Epidermal melanocyte (primary cell): ENCODE data around the gene STX18.
A peak's percentile ranks its signal among the peaks of the same experiment; 100 is the strongest.
"Not testable (repeated sequence)": the region's sequence is repeated elsewhere in the genome, so short reads cannot be mapped to it uniquely, and the experiment has no call there.

Experiments used
- DNase-seq: peaks from one replicate; pipeline ENCODE4 v3.0.0; 2011; ENCODE audit warnings: low spot score; ENCODE audit not compliant: insufficient read length

Gene STX18

DNA sequence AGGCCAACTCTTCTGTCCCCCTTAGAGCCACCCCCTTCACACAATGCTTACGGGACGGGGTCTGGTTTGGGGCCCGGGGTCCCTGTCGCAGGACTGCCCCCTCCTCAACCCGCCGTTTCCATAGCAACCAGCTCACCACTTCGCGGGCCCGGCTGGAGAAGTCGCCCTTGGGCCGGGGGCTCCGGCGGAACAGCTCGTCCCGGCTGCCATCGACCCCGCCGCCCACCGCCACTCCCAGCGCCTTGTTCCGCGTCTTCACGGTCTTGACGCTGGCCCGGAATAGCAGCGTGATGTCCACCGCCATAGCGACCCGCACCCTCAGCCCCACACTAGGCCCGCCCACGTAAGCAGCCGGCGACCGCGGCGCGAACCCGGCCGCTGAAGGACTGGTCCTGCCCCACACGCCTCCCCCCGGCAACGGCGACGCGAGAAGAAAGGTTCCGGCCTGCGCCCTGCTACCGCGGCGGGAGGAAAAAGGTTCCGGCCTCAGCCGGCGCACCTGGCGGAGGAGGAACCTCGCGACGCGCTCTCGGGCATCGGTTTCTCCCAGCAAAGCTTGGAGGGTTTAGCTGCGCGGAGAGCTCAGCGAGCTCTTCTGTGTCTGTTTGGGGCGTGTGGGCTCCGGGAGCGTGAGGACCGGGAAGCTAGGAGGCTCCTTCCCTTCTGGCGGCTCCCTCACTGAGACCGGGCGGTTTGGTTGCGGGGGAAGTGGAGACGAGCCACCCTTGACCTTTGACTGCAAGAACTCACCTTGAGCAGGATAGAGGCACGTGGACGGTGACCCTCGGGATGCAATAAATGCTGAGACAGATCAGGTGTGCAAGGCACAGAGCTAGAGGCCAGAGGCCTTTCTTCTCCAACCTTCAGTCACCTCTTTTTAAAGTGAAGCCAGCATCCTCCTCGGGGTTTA lies at the start of gene STX18:
Gene STX18 (minus strand): TSS at position 388 of the 910 bp plus-strand sequence. CDS start 84 bp downstream, at position 304.
- peak; percentile 70 for DNase-seq

- DNase-seq, result no peak
Observed at GRCh38 chr4:4591071-4591470, 49.2 kb upstream of the STX18 start.

DNA sequence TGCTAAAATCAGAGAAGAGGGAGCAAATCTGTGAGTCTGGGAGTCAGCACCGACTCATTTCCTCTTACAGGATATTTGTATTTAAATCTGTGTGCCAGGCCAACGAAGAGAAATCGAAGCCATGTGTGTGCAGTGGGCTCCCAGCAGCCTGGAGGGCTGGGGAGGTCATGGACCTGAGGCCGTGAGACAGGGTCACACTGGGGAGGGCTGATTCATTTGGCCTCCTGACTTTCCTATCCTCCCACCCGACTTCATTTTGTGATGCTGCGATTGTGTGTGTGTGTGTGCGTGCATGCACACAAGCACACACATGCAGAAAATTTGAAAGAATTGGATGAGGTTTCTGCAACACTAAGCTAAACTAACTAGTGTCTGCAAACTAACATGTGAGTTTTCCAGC lies 48.7 kb upstream of the STX18 start:
- DNase-seq, result no peak

- DNase-seq, result no peak
Observed at GRCh38 chr4:4585012-4585670, 43.3 kb upstream of the STX18 start.

GRCh38 chr4:4583606-4584005 lies 41.8 kb upstream of the STX18 start:
- no peak for DNase-seq

DNA sequence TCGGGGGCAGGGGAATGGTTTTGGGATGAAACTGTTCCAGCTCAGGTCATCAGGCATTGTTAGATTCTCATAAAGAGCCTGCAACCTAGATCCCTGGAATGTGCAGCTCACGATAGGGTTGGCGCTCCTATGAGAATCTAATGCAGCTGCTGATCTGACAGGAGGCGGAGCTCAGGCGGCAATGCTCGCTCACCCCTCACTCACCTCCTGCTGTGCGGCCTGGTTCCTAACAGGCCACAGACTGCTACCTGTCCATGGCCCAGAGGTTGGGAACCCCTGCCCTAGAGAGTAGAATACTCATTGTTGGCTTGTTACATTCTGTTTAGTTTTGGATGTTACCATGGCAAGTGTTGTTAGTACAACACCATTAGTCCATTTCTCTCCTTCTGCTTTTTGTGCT lies 40.8 kb upstream of the STX18 start:
- DNase-seq, result no peak

GRCh38 chr4:4580494-4580893 lies 38.6 kb upstream of the STX18 start:
- DNase-seq, result no peak

GRCh38 chr4:4578981-4579380 lies 37.1 kb upstream of the STX18 start:
- no peak for DNase-seq

GRCh38 chr4:4577359-4577875 lies 35.6 kb upstream of the STX18 start:
- no peak for DNase-seq

- peak; percentile 58 for DNase-seq
Observed at GRCh38 chr4:4575284-4576211, 33.7 kb upstream of the STX18 start.

DNA sequence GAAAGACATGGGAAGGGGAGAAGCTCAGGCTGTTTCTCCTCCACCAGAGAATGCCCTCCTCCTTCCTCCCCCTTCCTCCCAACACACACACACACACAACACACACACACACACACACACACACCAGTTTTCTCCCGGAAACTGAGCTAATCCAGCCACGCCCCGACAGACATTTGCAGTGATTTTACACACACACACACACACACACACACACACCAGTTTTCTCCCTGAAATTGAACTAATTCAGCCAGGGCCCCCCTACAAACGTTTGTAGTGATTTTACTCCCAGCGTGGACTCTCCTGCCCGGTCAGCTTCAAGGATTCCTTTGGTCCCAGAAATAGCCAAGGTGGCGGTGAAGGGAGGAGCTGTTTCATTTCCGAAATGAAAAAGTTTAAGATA lies 32.9 kb upstream of the STX18 start:
- DNase-seq, result no peak

GRCh38 chr4:4574052-4574451 lies 32.2 kb upstream of the STX18 start:
- no peak for DNase-seq

- DNase-seq, result no peak
Observed at GRCh38 chr4:4572821-4573220, 31.0 kb upstream of the STX18 start.

DNA sequence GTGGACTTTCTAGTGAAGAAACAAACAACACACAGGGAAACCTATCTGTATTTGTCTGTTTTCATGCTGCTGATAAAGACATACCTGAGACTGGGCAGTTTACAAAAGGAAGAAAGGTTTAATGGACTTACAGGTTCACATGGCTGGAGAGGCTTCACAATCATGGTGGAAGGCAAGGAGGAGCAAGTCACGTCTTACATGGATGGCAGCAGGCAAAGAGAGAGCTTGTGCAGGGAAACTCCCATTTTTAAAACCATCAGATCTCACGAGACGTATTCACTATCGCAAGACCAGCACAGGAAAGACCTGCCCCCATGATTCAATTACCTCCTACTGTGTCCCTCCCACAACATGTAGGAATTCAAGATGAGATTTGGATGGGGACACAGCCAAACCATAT lies 28.0 kb upstream of the STX18 start:
- DNase-seq, result not testable (repeated sequence)

DNA sequence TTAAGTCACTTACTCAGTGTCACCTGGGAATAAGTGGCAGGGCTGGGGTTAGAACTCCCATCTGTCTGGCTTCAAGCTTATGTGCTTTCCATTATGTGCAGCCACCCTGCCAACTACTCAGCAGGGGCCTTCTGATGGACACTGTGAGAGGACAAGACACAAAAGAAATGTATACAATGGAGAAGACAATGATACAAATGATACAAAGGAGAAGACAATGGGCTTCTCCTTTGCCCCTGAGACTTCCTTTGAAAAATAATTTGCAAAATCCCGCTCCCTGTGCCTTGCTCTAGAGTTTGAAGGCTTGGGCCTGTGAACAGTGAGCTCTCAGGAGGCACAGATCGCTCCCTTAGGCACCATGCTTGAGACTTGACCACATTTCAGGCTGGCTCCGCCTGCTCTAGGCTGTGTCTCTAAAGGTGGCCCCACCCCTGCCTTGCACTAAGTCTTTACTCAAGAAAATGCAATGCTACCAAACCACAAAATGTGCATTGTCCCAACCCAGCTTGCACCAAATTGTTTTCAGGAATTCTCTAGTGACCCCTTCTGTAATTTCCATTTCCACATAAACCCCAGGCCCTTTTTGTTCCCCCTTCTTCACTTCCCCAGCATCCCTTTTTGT lies 27.1 kb upstream of the STX18 start:
- DNase-seq, result no peak

DNA sequence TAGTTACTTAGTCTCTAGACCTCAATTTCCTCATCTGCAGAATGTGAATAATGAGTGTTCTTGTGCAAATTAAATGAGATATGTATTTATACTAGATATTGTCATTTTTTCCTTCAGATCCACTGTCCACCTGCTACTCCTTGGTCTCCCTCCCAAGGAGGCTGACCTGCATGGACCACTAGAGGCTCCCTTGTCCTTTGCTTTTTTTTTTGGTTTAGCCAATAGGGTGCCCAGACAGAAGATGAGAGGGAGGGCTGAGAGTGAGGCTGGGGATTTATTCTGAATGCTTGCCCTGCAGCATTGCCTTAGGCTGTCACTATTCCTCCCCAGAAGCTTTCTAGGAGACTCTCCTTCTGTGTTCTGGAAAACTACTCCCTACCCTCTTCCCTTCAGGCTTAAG lies 24.5 kb upstream of the STX18 start:
- DNase-seq, result not testable (repeated sequence)

DNA sequence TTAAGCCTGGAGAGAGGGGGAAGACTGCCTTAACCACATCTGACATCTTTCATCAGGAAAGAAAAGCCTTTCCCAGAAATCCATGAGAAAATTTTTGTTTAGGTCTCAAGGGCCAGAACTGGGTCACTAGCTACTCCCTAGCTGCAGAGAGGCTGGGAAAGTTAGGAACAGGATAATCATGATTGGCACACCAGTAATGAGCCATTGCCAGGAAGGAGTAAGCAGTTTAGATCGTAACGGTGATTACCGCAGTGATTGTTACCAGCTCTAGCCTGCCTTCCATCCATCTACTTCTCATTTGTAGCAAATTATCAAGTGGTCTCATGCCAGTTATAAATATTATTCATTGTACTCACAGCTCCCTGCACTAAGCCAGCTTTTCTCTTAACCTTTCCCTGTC lies 22.7 kb upstream of the STX18 start:
- DNase-seq, result no peak

DNA sequence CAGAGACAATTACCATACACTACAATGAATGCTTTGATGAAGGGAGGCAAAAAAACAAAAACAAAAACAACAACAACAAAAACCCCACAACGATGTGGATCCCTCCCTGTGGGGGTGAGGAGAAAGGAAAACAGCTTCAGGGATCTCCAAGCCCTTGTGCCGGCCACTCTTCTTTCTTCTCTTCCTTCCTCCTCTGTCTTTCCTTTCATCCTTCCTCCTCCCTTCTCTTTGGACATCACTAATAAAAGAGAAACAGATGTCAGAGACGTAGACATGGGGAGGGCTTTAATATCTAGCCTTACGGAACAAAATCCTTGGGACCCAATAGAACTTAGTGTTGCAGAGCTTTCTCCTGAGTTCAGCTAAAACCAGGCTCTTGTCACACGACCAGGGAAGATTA lies 18.8 kb upstream of the STX18 start:
- DNase-seq, result no peak

DNA sequence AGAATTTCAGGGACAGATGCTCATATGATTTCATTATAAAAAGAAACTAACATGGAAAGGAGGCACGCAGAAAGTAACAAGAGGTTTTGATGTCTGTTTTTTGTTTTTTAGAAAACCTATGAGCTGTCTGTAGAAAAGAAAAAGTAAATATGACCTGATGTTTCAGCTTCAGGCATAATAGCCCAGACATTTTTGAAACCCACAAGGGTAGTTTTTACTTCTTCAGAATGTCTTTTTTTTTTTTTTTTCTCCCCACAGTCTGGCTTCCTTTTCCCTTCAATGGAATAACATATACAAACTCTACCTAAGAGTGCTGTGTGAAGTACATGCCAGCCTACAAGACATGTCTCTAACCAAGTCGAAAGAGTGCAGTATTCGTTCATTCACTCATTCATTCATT lies 18.3 kb upstream of the STX18 start:
- no peak for DNase-seq

DNA sequence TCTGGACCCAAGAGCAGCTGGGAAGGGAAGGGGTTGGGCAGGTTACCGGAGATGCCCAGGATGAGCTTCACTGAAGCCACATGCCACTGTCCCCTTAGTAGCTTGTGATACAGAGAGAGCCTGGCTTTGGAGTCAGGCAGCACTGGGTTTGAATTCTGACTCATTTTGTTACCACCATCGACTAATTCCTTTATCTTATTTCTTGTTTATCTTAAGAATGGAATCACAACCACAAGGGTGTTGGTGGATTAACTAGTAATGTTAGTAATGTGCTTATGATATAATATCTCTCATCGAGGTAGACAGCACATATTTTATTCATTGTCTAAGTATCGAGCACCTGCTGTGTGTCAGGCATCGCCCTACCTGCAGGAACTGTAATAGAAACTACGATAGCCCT lies 17.7 kb upstream of the STX18 start:
- no peak for DNase-seq

GRCh38 chr4:4558881-4559280 lies 17.0 kb upstream of the STX18 start:
- no peak for DNase-seq
